Peyer's patch (tissue), 4 donors: ENCODE measurements around the gene AMPD3. TPM values are rescaled to one million over a fixed set of nuclear protein-coding genes. Genes with fewer than 3 reads are reported as not detected.
A peak's percentile ranks its signal among the peaks of the same experiment; 100 is the strongest.

Experiments used
- DNase-seq, 3 donors: peaks; one replicate each; pipeline ENCODE4 v3.0.0-alpha.2; 2017 to 2019
- H3K27ac ChIP-seq, 4 donors: fragments of 200-600 bp; sonication (generic); one replicate each; pipeline ENCODE4 v1.5.1; 2016 to 2019
- H3K27me3 ChIP-seq, 2 donors: fragments of 200-600 bp; sonication (generic); one replicate each; pipeline ENCODE4 v1.5.1; 2019
- H3K36me3 ChIP-seq, 3 donors: fragments of 200-600 bp; sonication (generic); one replicate each; pipeline ENCODE4 v1.5.1; 2016 to 2019
- H3K4me1 ChIP-seq, 4 donors: fragments of 200-600 bp; sonication (generic); one replicate each; pipeline ENCODE4 v1.5.1; 2016 to 2019
- H3K4me3 ChIP-seq, 4 donors: fragments of 200-600 bp; sonication (generic); 1 replicate in 3 of 4; 2 replicates in 1 of 4; pipeline ENCODE4 v1.5.1; 2016 to 2019; ENCODE audit warnings: mild to moderate bottlenecking in 1 of 4
- H3K9me3 ChIP-seq, 4 donors: fragments of 200-600 bp; sonication (generic); one replicate each; pipeline ENCODE4 v1.5.1; 2016 to 2019; ENCODE audit warnings: mild to moderate bottlenecking in 1 of 4
- CTCF ChIP-seq, 6 experiments: fragments of 450-650 bp in 4 of 6; fragments of 200-600 bp in 2 of 6; sonication (generic) in 1 of 6; IDR thresholded peaks; one replicate each; pipeline ENCODE4 v1.5.1; 2017 to 2019; ENCODE audit warnings: antibody characterized with exemption in 6 of 6, mild to moderate bottlenecking in 3 of 6, moderate library complexity in 1 of 6
- POLR2A ChIP-seq, 2 donors: fragments of 450-650 bp; IDR thresholded peaks; one replicate each; pipeline ENCODE4 v1.5.1; 2017; ENCODE audit warnings: antibody characterized with exemption in 2 of 2, mild to moderate bottlenecking in 2 of 2, moderate library complexity in 2 of 2
- total RNA-seq, 4 donors: library from RNA; depleted of rRNA; stranded (reverse); fragments of >200 nt; gene quantifications; one replicate each; pipeline ENCODE4 v1.1.0, GENCODE V29; 2016

AMPD3 gene
- total RNA-seq, 4 donors from 2014 or later, result 12.4 to 28.9 (median 17.6) TPM

GRCh38 chr11:10451426-10452116, 3.5 kb upstream of the AMPD3 start:
- peak overlapping the region; percentile 53 to 74 (median 68) for H3K4me3 ChIP-seq
- no peaks in the 10 kb centered on the region for H3K27me3 ChIP-seq
- DNase-seq, result peak in 1 of 3 donors; percentile 68
- no peaks in the 10 kb centered on the region for H3K36me3 ChIP-seq
- TF ChIP-seq CTCF (IDR thresholded peaks at IDR 0.05), result no peak
- no peak for TF ChIP-seq POLR2A (IDR thresholded peaks at IDR 0.05)
- peak overlapping the region; percentile 80 to 86 (median 85) for H3K27ac ChIP-seq
- peaks cover 3 to 23% (median 12%) of the 10 kb centered on the region in 4 donors for H3K4me1 ChIP-seq
- H3K9me3 ChIP-seq, result no peaks in the 10 kb centered on the region

GRCh38 chr11:10452211-10452767, 2.8 kb upstream of the AMPD3 start:
- Histone ChIP-seq H3K9me3 (no peaks in the 10 kb centered on the region), H3K27me3 (no peaks in the 10 kb centered on the region), H3K4me3 (no peak overlapping the region), H3K27ac (peak overlapping the region in 1 of 4 donors; percentile 86), H3K36me3 (no peaks in the 10 kb centered on the region), H3K4me1 (peaks cover 3 to 24% (median 17%) of the 10 kb centered on the region in 4 donors)
- DNase-seq, result no peak
- TF ChIP-seq POLR2A (IDR thresholded peaks at IDR 0.05) (no peak), CTCF (IDR thresholded peaks at IDR 0.05) (no peak)

GRCh38 chr11:10453261-10453660, 1.8 kb upstream of the AMPD3 start:
- TF ChIP-seq POLR2A (IDR thresholded peaks at IDR 0.05), result no peak
- no peak for TF ChIP-seq CTCF (IDR thresholded peaks at IDR 0.05)
- no peak for DNase-seq
- H3K27me3 ChIP-seq, result no peaks in the 10 kb centered on the region
- no peak overlapping the region for H3K27ac ChIP-seq
- H3K9me3 ChIP-seq, result no peaks in the 10 kb centered on the region
- peaks cover 3 to 24% (median 20%) of the 10 kb centered on the region in 4 donors for H3K4me1 ChIP-seq
- H3K4me3 ChIP-seq, result no peak overlapping the region
- H3K36me3 ChIP-seq, result no peaks in the 10 kb centered on the region

GRCh38 chr11:10455637-10456487, 798 bp downstream of the AMPD3 start:
- peak overlapping the region; percentile 65 to 82 (median 71) for H3K27ac ChIP-seq
- H3K4me1 ChIP-seq, result peaks cover 3 to 31% (median 24%) of the 10 kb centered on the region in 4 donors
- no peaks in the 10 kb centered on the region for H3K36me3 ChIP-seq
- TF ChIP-seq CTCF (IDR thresholded peaks at IDR 0.05) (no peak), POLR2A (IDR thresholded peaks at IDR 0.05) (peak in 1 of 2 donors; percentile 8)
- peak overlapping the region; percentile 30 to 41 (median 36) for H3K4me3 ChIP-seq
- DNase-seq, result peak; percentile 65 to 93 (median 91)
- no peaks in the 10 kb centered on the region for H3K9me3 ChIP-seq
- H3K27me3 ChIP-seq, result no peaks in the 10 kb centered on the region

- H3K27ac ChIP-seq, result peak overlapping the region; percentile 65 to 82 (median 71)
- H3K4me3 ChIP-seq, result peak overlapping the region; percentile 30 to 41 (median 36)
- peaks cover 3 to 31% (median 21%) of the 10 kb centered on the region in 4 donors for H3K4me1 ChIP-seq
- no peak for DNase-seq
- peaks cover 0 to 4% (median 0%) of the 10 kb centered on the region in 3 donors for H3K36me3 ChIP-seq
- no peaks in the 10 kb centered on the region for H3K9me3 ChIP-seq
- no peak for TF ChIP-seq POLR2A (IDR thresholded peaks at IDR 0.05)
- no peak for TF ChIP-seq CTCF (IDR thresholded peaks at IDR 0.05)
- H3K27me3 ChIP-seq, result no peaks in the 10 kb centered on the region
Observed at GRCh38 chr11:10456519-10456918, 1.5 kb downstream of the AMPD3 start.
